HG03558 (cell line): Measurements from ENCODE around the gene DPP6.

Experiments
- ATAC-seq: cut with Tn5 transposase; IDR thresholded peaks from one replicate; pipeline ENCODE4 v1.9.1; 2021; ENCODE audit warnings: moderate number of reproducible peaks; ENCODE audit not compliant: unreplicated experiment; ENCODE audit errors: extremely low read depth

The DPP6 gene

GRCh38 chr7:154738216-154738615, 686.0 kb downstream of the DPP6 start:
- ATAC-seq = no peak

- ATAC-seq = no peak
Observed at GRCh38 chr7:154741131-154741530, 688.9 kb downstream of the DPP6 start.

GRCh38 chr7:154743206-154743605, 691.0 kb downstream of the DPP6 start:
- ATAC-seq = no peak

GRCh38 chr7:154744256-154744860, 692.2 kb downstream of the DPP6 start:
- ATAC-seq = no peak

GRCh38 chr7:154744861-154745258, 692.7 kb downstream of the DPP6 start:
- no peak for ATAC-seq

GRCh38 chr7:154746571-154747360, 694.6 kb downstream of the DPP6 start:
- no peak for ATAC-seq

- ATAC-seq = no peak
Observed at GRCh38 chr7:154748089-154748786, 696.0 kb downstream of the DPP6 start.

- ATAC-seq = no peak
Observed at GRCh38 chr7:154750353-154750801, 698.2 kb downstream of the DPP6 start.

GRCh38 chr7:154753226-154753625, 701.0 kb downstream of the DPP6 start:
- no peak for ATAC-seq

GRCh38 chr7:154757756-154758155, 705.6 kb downstream of the DPP6 start:
- ATAC-seq = no peak

GRCh38 chr7:154759989-154760388, 707.8 kb downstream of the DPP6 start:
- no peak for ATAC-seq

GRCh38 chr7:154765118-154765517, 712.9 kb downstream of the DPP6 start:
- no peak for ATAC-seq

- no peak for ATAC-seq
Observed at GRCh38 chr7:154767142-154767541, 714.9 kb downstream of the DPP6 start.

- ATAC-seq = no peak
Observed at GRCh38 chr7:154767821-154768415, 715.7 kb downstream of the DPP6 start.

GRCh38 chr7:154769001-154769400, 716.8 kb downstream of the DPP6 start:
- no peak for ATAC-seq

- ATAC-seq = no peak
Observed at GRCh38 chr7:154769527-154769926, 717.3 kb downstream of the DPP6 start.

- ATAC-seq = no peak
Observed at GRCh38 chr7:154770361-154770760, 718.2 kb downstream of the DPP6 start.

- ATAC-seq = no peak
Observed at GRCh38 chr7:154770962-154771361, 718.8 kb downstream of the DPP6 start.

- ATAC-seq = no peak
Observed at GRCh38 chr7:154774303-154774969, 722.2 kb downstream of the DPP6 start.

GRCh38 chr7:154775681-154776080, 723.5 kb downstream of the DPP6 start:
- no peak for ATAC-seq
